GM19397 (cell line): ENCODE measurements around the gene SEMA3C.
A peak's percentile ranks its signal among the peaks of the same experiment; 100 is the strongest.

ENCODE experiments used
- ATAC-seq: cut with Tn5 transposase; IDR thresholded peaks from one replicate; pipeline ENCODE4 v1.9.1; 2021; ENCODE audit warnings: mild to moderate bottlenecking, moderate library complexity; ENCODE audit not compliant: unreplicated experiment

The SEMA3C gene

DNA sequence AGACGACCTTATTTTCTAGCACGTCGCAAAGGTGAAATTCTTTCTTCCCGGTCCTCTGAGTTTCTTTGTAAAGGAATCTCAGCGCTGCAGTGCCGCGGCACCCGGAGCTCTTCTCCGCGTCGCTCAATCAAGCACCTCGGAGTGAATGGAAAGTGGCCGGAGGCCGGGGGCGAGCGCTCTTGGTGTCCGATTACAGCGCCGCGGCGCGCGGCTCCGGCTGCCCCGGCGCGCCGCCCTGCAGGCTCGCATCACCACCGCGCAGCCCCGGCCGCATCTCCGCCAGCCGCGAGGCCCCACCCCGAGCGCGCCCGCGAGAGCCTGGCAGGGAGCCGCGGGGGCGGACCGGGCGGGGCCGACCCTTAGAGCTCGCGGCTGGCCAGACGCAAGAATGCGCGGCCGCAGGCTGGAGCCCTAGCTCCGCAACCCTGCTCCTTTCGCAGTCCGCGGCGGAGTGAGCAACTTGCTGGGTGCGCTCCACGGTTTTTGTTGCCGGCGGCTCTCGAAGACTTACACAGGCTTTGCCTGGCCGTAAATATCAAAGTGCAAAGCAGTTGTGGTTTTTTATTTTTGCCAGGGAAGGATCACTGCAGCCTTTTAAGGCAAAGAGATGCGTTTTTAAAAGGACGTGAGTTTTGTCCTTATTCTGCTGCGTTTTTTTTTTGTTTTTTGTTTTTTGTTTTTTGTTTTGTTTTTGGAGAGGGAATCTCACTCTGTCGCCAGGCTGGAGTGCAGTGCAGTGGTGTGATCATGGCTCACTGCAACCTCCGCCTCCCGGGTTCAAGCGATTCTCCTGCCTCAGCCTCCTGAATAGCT lies at the start of gene SEMA3C:
TSS of gene SEMA3C (minus strand) at position 143 of the 813 bp plus-strand sequence. CDS start 2,270 bp downstream, outside the sequence.
- peak; percentile 68 for ATAC-seq

- ATAC-seq, result no peak
Measured at GRCh38 chr7:80968606-80969005, 49.8 kb upstream of the SEMA3C start.

- no peak for ATAC-seq
Measured at GRCh38 chr7:80967917-80968297, 49.1 kb upstream of the SEMA3C start.

DNA sequence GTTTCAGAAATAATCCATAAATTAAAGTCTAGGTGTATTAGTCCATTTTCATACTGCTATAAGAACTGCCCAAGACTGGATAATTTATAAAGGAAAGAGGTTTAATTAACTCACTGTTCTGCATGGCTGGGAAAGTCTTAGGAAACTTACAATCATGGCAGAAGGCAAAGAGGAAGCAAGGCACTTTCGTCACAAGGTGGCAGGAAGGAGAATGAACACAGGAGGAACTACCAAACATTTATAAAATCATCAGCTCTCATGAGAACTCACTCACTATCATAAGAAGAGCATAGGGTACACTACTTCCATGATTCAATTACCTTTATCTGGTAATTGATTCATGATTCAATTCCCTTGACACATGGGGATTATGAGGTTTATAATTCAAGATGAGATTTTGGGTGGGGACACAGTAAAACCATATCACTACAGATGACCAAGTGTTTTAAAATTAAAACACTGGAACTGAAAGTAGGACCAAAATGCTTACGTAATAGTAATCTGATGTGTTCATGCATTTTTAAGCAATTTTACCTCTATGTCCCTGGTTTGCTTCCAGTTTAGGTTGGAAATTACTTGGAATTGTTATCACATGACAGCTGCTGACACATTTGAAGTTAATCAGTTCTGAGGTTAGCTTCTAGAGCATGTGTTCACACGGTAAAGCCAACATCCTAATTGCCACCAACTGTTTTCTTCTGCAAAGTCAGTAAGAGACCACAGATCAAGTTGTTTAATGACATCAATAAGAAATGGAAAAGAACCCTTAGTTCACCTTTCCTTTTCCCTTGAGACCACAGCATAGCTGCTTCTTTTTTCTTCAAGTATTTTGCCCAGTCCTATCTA lies 48.4 kb upstream of the SEMA3C start:
- no peak for ATAC-seq

- ATAC-seq, result no peak
Measured at GRCh38 chr7:80960244-80960795, 41.5 kb upstream of the SEMA3C start.

GRCh38 chr7:80957226-80957777 lies 38.5 kb upstream of the SEMA3C start:
- ATAC-seq, result no peak

- ATAC-seq, result no peak
Measured at GRCh38 chr7:80954191-80954590, 35.3 kb upstream of the SEMA3C start.

DNA sequence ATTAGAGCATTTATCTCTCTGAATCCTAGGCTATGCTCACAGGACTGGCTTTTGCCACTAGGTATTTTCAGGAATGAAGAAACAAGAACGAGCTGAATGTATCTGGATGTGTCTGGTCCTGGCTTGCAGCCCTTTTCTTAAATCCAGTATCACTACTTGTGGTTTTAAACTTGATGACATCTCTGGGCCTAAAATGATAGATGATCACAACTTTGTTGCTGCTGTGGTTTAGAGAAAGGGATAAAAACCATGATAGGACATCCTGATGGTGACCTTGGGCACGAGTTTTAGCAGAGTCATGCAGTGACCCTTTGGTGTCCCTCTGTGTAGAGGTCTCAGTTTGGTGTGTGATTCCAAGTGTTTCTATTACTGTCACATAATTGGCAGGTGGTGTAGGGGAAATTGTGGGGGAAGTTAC lies 31.7 kb upstream of the SEMA3C start:
- no peak for ATAC-seq

- no peak for ATAC-seq
Measured at GRCh38 chr7:80949449-80949848, 30.6 kb upstream of the SEMA3C start.

DNA sequence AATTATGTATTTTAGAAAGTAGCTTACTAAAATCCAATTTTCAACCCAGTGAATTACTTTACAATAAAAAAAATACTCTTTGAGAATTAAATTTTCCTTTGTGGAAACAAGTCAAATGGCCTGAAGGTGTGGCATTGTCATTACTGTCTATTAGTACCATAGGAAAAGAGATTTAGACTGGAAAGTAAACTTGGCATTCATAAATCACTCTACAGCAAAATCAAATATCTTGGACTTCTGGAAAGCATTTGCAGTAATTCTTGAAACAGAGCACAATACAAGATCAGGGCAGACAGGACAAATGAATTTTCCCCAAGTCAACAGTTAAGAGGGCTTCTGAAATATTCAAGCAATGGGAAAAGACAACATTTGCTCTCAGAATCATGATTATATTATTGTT lies 28.0 kb upstream of the SEMA3C start:
- ATAC-seq, result no peak

GRCh38 chr7:80945976-80946375 lies 27.1 kb upstream of the SEMA3C start:
- ATAC-seq, result no peak

GRCh38 chr7:80943342-80943741 lies 24.5 kb upstream of the SEMA3C start:
- no peak for ATAC-seq

DNA sequence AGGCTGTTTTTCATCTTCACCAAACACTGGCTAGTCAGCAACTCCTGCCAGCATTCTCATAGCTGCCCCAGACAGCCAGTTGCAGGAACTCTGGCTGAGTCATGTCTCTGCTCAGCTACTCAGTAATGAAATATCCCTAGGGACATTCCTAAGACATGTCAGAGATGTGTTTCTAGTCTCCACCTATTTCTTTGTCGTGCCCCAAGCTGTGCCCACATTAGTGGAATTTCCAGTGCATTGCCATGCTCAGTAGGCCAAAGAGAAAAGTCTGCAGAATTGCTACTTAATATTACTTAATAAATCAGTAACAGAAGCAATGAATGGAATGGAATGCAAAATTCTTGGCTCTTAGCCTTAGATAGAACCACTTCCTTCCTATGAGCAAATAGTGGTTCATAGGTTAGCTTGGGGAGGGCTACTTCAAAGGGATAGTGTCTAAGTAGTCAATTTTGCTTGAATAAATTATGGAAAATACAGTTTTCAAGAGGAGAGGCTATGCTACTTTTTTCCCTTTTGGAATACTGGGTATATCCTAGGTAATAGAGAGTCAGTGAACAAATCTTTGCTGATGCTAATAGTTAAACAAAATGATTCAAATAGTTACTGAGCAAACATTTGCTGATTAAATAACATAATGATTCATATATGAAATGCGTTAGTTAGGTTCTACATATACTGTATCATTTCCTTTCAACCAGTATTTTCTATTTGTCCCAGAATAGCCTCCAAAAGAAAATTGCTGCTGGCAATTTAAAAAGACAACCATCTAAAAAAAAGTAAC lies 23.6 kb upstream of the SEMA3C start:
- ATAC-seq, result no peak

GRCh38 chr7:80941208-80941758 lies 22.4 kb upstream of the SEMA3C start:
- no peak for ATAC-seq

DNA sequence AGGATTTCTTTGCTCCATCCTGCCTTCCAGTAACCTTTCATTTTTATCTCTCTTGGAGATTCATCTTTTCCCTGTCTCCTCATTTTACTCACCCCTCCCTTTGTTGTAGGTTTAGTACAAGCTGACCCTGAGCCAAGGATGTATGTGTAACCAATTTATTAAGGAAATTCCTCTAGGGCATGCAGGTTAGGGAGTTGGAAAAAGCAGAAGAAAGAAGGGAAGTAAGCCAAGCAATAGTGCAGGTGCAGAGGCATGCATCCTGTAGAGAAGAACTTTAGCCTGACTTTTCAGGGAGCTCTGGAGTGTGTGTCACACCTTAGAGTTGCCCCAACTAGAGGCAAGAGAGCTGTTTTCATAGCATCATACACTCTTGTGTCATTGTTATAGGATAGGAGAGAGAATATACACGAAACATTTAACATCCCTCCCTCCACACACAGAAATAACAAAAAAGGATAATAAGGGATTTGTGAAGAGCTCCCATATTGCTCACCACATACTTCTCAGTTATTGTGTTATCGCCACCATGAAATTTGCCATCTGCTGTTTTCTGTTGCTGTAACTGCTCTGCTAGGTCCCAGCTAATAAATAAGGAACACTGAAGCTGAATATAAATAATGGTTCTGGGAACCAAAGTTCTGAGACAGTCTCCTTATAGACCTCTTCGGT lies 21.8 kb upstream of the SEMA3C start:
- ATAC-seq, result no peak

- ATAC-seq, result no peak
Measured at GRCh38 chr7:80937336-80937735, 18.5 kb upstream of the SEMA3C start.

DNA sequence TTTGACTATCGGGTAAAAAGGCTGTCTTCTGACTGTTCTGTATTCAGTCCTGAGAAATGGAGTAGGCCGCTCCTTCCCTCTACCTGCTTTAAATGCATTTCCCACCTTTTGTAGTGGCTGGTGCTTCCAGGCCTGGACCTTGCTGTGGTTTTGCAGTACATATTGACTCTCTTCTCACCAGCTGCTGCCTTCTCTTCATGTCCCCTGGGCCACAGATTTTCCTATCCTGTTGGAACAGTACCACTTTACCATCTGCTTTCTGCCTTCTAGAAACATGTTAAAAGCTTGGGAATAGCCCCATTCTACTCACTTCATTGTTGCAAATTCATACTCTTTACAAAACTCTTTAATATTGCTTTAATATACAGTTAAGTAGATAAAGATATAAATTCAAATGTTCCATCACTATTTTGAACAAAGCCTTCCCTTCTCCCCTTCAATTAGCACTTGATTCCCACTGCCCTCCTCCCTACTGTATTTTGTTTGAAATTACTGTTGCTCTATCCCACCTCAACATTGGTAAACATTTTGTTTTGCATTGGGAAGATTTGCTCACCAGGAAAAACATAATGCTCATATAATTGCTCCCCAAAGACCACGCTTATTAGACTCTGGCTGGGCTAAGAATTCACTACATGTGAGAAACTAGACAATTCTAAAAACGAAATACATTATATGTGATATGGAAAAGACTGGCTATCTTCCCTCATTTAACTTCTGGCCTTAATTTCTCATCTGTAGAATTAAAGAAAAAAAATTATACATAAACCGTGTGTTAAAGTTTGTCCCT lies 17.3 kb upstream of the SEMA3C start:
- no peak for ATAC-seq

DNA sequence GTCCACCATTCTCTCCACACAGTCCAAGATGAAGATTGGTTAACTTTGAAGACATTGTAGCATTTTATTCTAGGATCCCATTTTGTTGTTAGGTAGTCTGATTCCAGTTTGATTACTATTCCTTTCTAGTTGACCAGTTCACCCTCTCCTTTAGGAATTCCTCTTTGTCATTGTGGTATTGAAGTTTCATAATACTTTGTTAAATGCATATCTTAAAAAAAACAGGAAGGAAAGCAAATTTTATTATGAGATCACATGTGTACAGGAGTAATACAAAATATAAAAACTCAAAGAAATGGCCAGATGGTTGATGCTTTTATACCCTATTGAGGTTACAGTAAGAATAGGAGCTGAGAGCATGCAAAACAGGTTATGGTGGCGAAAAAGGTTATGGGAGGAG lies 15.5 kb upstream of the SEMA3C start:
- no peak for ATAC-seq

- no peak for ATAC-seq
Measured at GRCh38 chr7:80932536-80932935, 13.7 kb upstream of the SEMA3C start.
